HG03575 (cell line): ENCODE data around the gene GPLD1.
"Not testable (repeated sequence)": the region's sequence is repeated elsewhere in the genome, so short reads cannot be mapped to it uniquely, and the experiment has no call there.

Experiments
- ATAC-seq: cut with Tn5 transposase; IDR thresholded peaks from one replicate; pipeline ENCODE4 v1.9.1; 2021; ENCODE audit not compliant: unreplicated experiment, insufficient number of reproducible peaks, low FRiP score; ENCODE audit errors: extremely low read depth

The GPLD1 gene

DNA sequence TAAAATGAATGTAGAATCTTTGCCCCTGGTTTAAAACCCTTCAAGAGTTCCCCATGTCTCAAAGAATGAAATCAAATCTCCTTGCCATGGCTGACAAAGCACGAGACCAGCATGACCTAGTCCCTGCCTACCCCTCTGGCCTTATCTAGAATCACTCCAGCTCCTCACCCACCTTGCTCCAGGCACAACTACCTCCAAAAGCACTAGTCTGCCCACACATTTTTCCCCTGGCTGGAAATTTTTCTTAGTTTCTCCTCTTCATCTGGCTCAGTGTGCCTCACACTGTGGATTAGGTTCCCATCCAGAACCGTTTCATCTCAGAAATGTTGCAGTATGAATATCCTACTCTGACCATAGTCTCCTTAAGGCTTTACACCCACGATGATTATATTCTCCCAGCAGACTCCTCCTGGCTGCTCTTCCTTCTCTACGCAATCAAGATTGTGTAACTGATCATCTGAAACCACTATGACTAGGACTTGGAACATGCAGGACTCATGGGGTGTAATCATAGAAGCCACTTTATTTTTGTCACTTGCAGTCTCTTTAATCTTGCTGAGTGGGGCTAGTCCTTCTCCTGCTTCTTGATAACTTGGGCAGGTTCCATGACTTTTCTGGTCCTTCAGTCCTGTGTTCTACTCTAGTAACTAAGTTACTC, 94.5 kb downstream of the GPLD1 start:
- no peak for ATAC-seq

GRCh38 chr6:24394061-24394779, 95.2 kb downstream of the GPLD1 start:
- no peak for ATAC-seq

DNA sequence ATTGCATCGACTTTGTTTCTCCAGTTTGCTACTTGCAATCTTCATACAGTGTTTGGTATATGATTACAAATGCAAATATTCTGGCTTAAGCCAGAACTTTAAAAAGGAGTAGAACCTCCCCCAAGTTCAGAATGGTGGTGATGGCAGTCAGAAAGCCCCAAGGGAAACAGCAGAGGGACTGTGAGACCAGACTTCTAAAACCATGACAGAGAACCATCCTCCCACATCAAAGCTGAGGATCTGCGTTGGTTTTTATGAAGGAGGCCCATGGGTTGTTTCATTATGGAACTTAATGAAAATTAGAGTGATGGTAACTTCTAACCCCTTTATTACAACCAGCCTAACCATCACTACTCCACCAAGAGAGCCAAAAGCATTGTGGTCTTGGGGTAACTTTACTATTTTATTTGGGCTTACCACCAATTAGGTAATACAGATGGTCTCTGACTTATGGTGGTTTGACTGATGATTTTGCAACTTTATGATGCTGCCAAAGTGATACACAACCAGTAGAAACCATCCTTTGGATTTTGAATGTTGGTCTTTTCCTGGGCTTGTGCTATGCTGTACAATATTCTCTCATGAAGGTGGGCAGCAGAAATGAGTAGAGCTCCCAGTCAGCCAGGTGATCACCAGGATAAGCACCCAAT, 97.5 kb downstream of the GPLD1 start:
- no peak for ATAC-seq

DNA sequence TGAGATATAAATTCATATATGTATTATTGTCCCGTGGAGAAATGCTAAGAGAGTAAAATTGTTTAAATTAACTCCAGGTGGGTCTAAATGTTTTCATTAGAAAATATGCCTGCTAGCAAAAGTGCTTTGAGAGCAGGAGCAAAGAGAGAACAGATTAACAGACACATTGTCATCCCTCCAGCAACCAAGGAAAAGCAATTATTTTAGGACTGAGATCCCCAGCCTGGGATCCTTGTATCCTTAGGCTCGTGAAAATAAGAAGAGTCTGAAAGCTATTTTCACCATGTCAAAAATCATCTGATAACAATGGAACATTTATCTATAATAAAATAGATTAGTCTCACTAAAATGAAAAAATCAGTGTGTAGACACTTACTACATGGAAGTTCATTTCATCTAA, 98.2 kb downstream of the GPLD1 start:
- no peak for ATAC-seq

GRCh38 chr6:24387818-24388217, 101.6 kb downstream of the GPLD1 start:
- no peak for ATAC-seq

- no peak for ATAC-seq
Observed at GRCh38 chr6:24385536-24386269, 103.7 kb downstream of the GPLD1 start.

DNA sequence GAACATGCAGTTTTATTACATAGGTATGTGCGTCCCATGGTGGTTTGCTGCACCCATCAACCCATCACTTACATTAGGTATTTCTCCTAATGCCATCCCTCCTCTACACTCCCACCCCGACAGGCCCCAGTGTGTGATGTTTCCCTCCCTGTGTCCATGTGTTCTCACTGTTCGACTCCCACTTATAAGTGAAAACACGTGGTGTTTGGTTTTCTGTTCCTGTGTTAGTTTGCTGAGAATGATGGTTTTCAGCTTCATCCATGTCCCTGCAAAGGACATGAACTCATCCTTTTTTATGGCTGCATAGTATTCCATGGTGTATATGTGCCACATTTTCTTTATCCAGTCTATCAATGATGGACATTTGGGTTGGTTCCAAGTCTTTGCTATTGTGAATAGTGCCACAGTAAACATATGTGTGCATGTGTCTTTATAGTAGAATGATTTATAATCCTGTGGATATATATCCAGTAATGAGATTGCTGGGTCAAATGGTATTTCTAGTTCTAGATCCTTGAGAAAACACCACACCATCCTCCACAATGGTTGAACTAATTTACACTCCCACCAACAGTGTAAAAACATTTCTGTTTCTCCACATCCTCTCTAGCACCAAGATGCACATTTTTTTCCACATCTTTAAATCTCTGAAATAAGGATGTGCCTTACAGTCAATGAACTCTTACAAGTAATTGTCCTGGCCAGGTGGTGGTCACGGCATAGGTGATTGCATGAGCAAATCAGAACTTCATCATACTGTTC, 104.8 kb downstream of the GPLD1 start:
- ATAC-seq, result not testable (repeated sequence)

DNA sequence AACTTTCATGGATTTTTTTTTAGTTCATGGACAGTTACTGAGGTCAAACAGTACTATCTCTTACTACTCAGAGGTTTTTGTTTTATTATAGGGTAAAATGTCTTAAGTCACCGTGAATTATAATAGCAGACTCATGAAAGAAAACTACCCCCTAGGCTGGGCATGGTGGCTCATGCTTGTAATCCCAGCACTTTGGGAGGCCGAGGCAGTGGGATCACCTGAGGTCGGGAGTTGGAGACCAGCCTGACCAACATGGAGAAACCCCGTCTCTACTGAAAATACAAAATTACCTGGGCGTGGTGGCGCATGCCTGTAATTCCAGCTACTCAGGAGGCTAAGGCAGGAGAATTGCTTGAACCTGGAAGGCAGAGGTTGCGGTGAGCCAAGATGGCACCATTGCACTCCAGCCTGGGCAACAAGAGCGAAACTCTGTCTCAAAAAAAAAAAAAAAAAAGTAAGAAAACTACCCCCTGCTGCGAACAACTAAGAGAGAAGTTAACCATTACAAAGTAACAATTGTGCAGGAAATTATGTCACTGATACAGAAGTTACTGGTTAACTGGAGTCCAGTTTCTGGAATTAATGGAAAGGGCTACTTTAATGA, 106.4 kb downstream of the GPLD1 start:
- ATAC-seq, result not testable (repeated sequence)

DNA sequence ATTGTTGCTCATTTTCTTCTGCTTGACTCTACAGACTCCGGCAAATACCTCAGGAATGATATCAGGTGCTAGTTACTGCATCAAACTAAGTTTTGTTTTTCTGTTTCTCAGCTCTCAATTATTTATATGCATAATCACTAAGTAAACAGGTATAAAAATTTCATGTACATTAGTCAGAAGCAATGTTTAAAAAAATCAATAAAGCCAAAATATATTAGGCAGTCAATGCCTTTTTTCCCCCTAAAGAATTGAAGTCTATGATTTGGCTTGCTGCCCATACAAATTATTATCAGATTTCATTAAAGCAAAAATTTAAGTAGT, 107.2 kb downstream of the GPLD1 start:
- ATAC-seq, result no peak

- ATAC-seq, result no peak
Observed at GRCh38 chr6:24381476-24382219, 107.7 kb downstream of the GPLD1 start.

GRCh38 chr6:24378473-24379097, 110.8 kb downstream of the GPLD1 start:
- ATAC-seq, result no peak
